Measurements from ENCODE around the gene HYLS1.
"Not testable (repeated sequence)": the region's sequence is repeated elsewhere in the genome, so short reads cannot be mapped to it uniquely, and the experiment has no call there.

The HYLS1 gene

DNA sequence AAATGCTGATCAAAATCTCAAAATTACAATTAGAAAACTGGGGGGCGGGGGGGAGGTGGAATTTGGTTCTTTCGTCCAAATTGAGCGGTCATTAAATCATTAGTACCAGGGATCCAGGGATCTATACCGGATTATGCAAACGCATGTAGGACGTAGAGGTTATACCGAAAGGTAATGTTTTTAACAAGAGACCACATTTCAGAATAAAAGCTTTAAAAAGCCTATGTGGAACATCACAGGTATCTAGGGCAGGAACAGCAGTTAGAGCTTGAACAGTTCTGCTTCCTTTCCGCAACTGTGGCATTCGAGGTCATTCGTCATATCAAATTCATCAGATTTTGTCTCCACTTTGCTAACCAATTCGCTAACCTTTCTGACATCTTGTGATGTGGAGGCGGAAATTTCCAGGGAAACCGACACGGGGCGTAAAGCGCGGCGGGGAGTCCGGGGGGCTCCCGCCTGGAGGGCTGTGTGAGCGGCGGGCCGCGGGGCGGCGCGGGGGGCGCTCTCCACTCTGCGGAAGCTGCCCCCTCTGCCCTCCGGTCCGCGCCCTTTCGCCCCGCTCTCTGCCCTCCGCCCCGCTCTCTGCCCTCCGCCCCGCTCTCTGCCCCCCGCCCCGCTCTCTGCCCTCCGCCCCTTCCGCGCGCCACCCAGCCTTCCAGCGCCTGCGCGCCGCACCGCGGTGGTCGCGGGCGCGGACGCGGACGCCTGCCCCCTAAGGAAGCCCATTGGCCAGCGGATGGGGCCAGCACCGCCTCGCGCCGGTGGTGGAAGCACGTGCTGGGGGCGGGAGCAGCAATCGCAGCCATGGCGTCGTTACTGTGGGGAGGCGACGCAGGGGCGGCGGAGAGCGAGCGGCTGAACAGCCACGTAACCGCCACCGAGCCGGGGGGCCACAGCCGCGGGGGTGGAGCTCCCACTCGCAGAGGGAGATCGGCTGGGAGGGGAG lies 16.5 kb downstream of the HYLS1 start, which contains the start of gene DDX25:
TSS of gene DDX25 (plus strand) at position 798 of the 949 bp plus-strand sequence. CDS start at position 808, 10 bp downstream.
- DNase-seq, result no peak

DNA sequence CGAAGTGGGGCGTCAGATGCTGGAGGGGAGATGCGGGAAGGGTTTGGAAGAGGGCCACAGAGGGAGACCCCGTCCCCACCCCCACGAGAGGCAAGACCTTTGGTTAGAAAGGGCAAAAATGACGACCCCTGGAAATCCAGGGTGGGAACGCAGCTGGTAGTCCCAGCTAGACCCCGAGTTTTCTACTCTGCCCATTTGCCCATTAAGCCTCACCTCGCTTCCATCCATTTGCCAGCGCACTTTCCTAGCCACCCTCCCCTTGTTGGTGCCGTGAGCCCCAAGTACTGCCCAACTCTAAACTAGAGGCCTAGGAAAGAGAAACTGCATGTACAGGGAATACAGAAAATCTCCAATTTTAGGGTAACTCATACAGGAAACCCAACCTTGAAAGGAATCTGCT lies 17.2 kb downstream of the HYLS1 start:
- DNase-seq, result no peak

DNA sequence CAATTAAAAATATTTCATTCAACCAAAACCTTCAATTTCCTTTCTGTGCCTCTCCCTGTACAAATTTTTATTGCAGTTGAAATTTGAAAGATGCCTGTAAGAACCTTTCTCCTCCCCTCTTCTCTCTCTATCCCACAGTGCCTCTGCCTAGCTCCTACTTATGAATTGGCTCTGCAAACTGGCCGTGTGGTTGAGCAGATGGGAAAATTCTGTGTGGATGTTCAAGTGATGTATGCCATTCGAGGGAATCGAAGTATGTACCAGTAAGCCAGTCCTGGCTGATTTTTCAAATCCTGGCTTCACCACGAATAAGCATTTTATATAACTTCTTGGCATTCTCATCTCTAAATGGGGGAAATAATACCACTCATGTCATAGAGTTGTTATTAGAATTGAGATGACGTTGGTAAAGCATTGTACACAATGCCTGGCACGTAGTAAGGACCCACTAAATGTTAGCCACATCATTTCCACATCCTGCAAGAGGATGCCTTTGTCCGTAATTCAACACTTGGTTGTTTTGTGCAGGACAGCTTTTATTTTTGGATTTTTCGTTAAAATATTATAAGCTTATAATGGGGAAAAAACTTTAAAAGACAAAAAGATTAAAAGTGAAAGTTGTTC lies 22.9 kb downstream of the HYLS1 start:
- DNase-seq, result peak; percentile 12

DNA sequence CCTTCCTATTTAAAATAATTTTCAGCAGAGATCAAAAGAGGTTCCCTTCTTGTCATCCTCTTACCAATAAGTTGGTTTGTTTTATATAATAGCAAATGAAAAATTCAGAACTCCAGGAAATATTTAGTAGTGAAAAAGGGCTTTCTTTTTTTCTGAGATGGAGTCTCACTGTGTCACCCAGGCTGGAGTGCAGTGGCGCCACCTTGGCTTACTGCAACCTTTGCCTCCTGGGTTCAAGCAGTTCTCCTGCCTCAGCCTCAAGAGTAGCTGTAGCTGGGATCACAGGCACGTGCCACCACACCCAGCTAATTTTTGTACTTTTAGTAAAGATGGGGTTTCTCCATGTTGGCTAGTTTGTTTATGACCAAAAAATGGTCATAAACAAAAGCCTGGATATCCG lies 27.1 kb downstream of the HYLS1 start:
- DNase-seq, result not testable (repeated sequence)

DNA sequence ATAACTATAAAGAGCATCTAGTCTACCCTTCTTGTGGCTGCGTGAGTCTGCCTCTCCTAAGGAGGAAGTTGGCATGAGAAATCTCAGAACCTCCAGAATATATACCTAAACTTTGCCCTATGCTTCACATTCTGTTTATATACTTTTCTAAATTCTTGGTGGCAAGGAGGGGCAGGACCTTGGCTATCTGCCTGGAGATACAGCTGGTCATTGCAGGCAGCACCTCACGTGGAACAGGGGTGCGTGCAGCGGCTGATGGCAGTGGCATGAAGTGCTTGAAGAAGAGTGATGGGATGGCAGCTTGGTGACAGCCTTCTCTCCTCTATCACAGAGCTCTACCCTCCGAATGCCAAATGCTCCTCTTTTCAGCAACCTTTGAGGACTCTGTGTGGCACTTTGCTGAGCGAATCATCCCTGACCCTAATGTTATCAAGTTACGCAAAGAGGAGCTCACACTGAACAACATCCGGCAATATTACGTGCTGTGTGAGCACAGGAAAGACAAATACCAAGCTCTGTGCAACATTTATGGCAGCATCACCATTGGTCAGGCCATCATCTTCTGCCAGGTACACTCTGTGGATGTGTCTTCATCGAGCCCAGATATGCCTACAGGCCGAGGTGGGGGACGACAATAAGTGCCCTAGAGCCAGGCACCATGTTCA lies 29.3 kb downstream of the HYLS1 start:
- no peak for DNase-seq

DNA sequence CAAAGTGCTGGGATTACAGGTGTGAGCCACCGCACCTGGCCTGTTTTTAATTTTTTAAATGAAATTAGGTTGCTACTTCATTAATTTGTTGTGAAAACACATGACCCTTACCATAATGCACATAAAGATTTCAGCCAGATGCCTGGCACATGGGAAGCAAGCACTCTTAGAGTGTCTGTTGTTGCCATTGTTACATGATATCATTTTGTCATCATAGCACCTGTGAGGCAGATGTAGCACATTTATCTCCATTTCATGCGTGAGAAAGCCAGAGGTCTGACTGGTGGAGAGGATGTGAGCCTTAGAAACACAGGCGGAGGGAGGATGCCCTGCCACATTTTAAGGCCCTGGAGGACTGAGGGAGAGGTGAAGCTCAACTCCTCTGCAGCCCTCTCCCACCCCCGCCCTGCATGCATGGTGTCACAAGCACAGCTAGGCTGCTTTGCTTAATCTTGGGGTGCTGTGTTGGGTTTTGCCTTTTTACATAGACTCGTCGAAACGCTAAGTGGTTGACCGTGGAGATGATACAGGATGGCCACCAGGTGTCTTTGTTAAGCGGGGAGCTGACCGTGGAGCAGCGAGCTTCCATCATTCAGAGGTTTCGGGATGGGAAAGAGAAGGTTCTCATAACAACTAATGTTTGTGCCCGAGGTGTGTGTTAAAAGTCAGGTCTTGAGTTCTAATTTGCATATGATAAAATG lies 30.8 kb downstream of the HYLS1 start:
- DNase-seq, result no peak

DNA sequence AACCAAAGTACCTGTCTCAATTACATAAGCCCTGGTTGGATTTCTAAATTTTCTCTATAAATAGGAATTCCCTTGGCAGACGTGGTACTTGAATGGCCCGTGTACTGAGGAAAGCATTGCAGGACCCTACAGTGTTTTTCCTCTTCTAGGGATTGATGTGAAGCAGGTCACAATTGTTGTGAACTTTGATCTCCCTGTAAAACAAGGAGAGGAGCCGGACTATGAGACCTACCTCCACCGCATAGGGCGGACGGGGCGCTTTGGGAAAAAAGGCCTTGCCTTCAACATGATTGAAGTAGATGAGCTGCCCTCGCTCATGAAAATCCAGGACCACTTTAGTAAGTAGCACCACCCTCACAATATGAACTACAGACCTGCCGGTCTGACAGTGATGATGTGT lies 33.6 kb downstream of the HYLS1 start:
- DNase-seq, result no peak

DNA sequence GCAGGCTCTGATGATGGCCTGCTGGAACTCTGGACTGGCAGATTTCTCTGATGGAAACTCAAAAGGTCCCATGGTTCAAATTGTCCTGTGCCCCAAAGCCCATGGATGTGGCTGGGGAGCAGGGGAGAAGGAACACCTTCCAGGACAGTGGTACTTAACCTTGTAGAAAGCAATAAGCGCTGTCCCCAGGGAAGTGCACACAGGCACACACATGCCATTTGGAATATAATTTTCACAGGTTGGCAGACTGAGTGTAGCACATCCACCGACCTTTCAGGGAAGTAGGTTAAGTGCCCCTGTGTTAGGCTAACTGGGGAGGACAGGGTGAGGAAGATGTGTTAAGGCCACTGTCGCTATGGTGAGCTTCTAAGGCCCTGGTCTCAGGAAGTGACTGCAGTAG lies 34.7 kb downstream of the HYLS1 start:
- no peak for DNase-seq

DNA sequence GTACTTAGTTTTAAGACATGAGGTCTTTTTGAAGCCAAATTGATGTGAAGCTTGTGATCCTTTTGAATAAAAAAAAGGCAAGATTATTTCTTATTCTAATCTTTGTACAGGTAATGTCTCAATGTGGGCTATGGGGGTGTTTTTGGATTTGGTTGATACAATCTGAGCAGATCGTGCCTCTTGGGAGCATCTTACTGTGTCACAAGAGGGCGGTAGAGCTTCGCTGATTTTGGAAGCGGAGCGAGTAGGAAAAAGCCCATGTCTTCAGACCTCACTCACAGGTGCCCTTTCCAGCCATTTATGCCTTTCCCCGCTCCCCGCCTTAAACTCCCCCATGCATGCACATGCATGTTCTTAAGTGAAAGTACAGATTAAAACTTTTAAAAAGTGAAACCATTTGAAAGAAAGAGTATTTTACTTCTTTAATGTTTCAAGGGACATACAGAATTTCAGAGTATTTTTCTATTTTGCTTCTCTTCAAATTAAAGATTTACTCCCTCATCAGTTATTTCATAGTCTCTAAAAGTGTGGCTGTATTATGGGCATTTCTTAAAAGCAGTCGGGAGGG lies 35.6 kb downstream of the HYLS1 start:
- DNase-seq, result peak; percentile 46

DNA sequence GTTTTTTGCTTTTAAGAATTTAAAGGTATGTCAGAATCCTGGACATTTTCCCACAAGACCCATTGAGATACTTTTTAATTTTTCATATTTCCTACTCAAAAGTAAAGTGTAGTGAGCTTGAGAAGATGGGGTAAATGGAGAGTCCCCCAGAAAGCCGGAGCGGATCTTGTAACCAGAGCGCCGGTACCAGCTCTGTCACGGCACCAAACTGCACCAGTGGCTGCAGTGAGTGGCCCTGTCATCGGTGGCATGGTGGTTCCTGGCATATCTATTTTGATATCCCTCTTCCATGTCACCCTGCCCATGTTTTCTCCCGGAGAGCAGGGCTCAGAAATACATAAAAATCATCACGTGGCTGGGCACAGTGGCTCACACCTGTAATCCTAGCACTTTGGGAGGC lies 36.2 kb downstream of the HYLS1 start:
- DNase-seq, result no peak

DNA sequence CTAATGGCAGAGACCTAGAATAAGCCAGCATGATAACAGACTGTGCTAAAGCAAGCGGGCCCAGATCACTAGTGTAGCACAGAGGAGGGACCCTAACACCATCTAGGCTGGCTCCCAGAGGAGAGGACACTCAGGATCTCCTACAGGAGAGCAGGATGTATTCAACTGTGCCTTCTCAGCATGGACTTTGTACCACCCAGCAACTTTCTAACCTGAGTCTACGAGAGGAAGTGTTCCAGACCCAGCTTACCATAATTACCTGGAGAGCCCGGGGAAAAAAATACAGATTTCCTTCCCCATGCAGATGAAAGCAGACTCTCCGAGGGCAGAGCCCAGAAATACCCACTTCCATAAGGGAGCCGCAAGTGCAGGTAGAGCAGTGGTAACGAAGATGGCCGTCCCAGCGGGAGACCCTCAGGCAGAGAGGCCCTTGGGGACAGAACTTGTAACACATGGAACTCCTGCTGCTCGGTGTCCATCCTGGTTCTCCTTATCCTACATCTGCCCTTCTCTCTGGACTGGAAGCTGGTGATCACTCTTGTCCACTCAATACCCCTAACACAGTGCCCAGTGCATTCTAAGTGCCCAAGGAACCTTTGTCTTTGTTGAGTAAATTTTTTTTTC lies 37.0 kb downstream of the HYLS1 start:
- DNase-seq, result no peak

DNA sequence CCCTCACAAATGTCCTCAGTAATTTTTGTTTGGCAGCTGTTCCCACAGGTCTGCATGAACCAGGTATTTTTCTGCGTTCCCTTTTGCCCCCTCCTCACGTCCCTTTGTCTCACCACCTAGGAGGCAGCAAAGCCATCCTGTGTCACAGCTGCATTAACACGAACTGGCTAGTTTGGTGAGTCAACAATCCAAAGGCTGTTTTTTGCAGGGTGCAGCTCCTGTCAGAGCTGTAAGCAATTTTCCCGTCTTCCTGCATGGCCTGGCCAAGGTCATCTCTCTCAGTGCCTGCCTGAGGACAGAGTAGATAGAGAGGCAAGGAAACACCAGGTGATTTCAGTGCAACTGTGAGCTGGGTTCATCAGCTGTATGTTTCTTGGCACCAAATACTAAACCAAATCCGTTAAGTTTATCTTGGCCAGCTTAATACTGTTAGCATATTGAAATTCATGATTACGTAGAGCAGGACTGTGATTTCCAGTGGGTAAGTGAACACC lies 37.8 kb downstream of the HYLS1 start:
- DNase-seq, result no peak

DNA sequence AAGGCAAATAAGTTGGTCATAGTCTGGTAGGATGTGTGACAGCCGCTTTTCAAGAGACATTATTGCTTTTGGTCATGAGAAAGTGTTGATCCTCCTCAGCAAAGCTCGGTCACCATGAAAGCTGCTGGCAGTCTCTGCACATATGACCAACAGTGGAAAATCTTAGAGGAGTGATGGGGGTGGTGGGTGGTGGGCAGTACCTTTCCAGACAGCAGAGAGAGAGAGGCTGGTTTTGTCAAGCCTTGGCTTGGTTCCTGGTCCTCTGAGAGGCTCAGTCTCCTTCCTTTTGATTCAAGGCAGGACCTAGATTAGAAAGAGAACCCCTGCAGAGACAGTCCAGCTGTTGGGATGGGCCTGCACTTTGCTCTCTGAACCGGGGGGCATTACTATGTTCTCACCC lies 38.3 kb downstream of the HYLS1 start:
- no peak for DNase-seq

DNA sequence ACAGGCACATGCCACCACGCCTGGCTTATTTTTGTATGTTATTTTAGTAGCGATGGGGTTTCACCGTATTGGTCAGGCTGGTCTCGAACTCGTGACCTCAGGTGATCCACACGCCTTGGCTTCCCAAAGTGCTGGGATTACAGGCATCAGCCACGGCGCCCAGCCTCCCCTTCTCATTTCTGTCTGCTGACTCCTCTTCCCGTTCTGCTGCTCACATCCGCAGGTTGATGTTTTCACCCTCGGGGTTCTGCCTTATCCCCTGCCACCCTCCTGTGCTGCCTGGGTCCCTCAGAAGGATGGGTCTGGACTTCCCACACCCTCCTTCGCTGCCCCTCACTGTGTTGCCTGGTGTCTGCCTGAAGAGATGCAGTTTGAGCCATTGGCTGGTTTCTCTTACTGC lies 39.2 kb downstream of the HYLS1 start:
- no peak for DNase-seq

DNA sequence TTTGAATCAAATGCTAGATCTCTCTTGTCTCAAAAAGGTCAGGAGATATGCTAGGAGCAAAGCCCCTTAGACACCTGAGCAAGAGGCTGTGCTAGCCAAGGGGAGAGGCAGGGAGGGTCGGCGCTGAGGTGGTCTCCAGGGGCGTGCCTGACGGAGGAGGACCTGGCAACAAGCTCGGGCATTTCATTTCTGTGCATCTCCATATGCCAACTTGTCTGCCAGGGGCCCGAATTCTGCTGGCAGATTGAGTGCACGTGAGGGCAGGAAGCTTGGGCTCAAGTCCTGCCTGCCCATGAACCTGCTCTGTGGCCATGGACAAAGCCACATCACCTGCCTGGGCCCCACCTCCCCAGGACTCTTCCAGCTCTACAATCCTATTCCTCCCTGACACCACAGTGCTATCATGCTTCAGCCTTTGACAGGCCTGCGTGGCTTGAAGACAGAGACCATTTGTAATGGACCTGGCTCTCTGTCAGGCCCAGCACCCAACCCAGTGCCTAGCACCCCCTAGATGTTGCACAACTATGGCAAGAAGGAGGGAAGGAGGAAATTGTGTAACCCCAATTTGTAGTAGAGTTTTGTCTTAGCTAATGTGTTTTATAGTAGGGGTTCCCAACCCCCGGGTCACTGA lies 42.1 kb downstream of the HYLS1 start:
- DNase-seq, result no peak

DNA sequence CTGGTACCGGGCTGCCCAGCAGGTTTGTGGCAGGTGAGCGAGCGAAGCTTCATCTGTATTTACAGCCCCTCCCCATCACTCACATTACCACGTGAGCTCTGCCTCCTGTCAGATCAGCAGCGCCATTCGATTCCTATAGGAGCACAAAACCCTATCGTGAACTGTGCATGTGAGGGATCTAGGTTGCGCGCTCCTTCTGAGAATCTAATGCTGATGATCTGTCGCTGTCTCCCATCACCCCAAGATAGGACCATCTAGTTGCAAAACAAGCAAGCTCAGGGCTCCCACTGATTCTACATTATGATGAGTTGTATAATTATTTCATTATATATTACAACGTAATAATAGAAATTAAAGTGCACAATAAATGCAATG lies 42.6 kb downstream of the HYLS1 start:
- no peak for DNase-seq

DNA sequence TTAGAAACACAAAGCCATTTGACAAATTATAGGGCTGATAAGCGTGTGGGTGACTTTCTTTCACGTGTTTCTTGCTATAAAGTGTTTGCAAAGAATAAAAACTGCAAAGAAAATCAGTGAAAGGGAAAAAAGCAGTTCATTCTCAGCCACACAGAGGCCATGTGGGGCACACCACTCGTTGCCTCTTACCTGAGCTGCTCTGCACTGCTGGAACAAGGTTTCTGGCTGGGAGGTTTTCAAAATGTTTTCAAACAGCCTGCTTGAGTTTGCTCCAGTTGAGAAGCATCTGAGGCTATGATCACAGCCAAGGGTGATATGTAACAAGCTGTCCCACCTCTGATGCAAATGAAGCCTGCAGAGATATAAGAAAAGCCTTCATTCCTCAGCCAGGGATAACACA lies 43.6 kb downstream of the HYLS1 start:
- no peak for DNase-seq

DNA sequence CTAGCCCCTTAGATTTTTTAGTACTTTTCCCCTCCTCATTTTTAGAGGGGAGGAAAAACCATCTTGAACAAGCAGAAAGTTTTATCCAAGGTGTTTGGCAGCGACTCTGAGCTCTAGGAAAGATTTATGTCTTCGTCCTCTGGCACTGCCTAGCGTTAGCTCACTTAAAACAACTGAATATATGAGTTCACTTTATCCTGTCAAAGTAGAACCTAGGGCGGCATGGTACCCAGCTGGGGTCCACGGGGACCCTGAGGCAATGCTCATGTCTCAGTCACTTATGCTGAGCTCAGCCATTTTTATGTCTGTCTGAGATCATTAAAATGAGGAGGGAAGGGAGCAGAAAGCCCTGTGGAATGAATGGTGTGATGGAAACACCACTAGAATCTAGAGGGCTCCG lies 44.2 kb downstream of the HYLS1 start:
- DNase-seq, result no peak

DNA sequence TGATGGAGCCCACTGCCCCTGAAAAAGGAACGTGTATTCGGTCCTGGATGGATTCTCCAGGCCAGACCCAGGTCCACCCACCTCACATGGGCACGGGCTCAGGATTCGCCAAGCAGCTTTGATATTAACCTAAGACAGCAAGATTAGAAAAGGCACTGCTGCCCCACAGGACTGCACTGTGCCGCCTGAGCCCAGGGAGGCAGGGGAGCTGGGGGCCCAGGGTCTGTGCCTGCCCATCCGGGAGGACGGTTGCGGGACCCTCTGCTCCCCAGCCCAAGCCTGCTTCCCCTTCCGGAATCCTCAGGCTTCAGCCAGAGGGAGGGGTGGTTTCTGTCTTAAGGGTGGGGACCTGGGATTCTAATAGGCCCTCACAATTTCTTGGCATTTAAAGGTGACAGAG lies 44.8 kb downstream of the HYLS1 start:
- DNase-seq, result no peak

DNA sequence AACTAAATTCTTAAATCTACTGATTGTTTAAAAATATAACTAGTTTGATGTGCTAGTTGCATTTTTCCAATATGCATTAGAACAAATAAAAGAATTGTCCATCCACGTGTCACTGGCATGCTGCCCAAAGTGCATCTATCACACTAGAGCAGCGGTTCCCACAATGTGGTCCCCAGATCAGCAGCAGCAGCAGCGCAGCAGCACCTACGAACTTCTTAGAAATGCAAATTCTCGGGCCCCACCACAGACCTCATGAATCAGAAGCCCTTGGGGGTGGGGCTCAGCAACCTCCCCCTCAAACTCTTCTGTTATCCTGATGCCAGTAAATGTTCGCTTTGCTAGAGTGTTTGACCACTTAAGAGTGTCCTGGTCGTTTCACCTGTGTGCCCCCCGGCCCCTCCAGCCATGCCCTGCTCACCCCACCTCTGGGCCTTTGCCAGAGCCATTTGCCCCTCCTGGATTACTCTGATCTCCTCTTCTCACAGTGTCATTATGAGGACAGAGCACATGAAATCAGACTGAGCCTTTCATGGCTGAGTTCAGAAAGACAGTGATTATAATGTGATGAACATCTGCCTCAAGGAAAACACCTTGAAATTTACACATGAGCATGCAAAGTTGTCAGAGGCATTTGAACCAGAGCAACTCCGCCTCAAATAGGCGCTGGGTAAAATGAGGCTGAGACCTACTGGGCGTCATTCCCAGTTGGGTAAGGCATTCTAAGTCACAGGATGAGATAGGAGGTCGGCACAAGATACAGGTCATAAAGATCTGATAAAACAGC lies 45.8 kb downstream of the HYLS1 start:
- DNase-seq, result no peak

DNA sequence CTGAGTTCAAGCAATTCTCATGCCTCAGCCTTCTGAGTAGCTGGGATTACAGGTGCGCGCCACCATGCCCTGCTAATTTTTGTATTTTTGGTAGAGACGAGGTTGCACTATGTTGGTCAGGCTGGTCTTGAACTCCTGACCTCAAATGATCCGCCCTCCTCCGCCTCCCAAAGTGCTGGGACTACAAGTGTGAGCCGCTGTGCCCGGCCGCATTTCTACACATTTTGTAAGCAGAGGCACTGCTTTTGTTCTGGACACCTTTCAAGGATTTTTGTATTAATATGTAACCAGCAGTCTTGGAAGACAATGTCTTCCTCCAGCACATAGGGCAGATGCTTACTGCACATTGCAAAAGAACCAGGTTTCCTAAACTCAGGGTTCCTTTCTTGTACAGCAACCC lies 47.0 kb downstream of the HYLS1 start:
- no peak for DNase-seq
